Small intestine (tissue), 7 donors: ENCODE data around the gene IQSEC2. TPM values are rescaled to one million over a fixed set of nuclear protein-coding genes. Genes with fewer than 3 reads are reported as not detected.

ENCODE experiments used
- DNase-seq, 2 donors: peaks; one replicate each; pipeline versions ENCODE4 v3.0.0 to v3.0.0-alpha.2; 2013
- FAIRE-seq: peaks from 2 replicates; lab custom pipeline; 2012; peaks lifted over from hg19 to GRCh38; lab: Jason Lieb, UNC
- H3K27ac ChIP-seq, 3 donors: one replicate each; pipeline ENCODE4 v1.5.1; 2013; ENCODE audit warnings: low read length in 2 of 3, mild to moderate bottlenecking in 2 of 3, control low read depth in 1 of 3, inconsistent platforms in 1 of 3, low read depth in 1 of 3, moderate library complexity in 1 of 3
- H3K27me3 ChIP-seq, 3 donors: one replicate each; pipeline ENCODE4 v1.6.1; 2013; ENCODE audit warnings: low read length in 3 of 3, inconsistent platforms in 1 of 3; ENCODE audit not compliant: control insufficient read depth in 3 of 3, insufficient read depth in 3 of 3
- H3K36me3 ChIP-seq, 3 donors: one replicate each; pipeline ENCODE4 v1.6.1; 2013; ENCODE audit warnings: low read length in 3 of 3, inconsistent platforms in 1 of 3, low read depth in 1 of 3, mild to moderate bottlenecking in 1 of 3, moderate library complexity in 1 of 3; ENCODE audit not compliant: control insufficient read depth in 3 of 3, insufficient read depth in 2 of 3
- H3K4me1 ChIP-seq, 3 donors: one replicate each; pipeline ENCODE4 v1.6.1; 2013; ENCODE audit warnings: low read length in 2 of 3, inconsistent platforms in 1 of 3, low read depth in 1 of 3, mild to moderate bottlenecking in 1 of 3, moderate library complexity in 1 of 3; ENCODE audit not compliant: control insufficient read depth in 3 of 3, insufficient read depth in 2 of 3
- H3K4me3 ChIP-seq, 3 donors: one replicate each; pipeline ENCODE4 v1.5.1; 2013; ENCODE audit warnings: low read length in 3 of 3, control low read depth in 1 of 3, inconsistent platforms in 1 of 3, low read depth in 1 of 3, mild to moderate bottlenecking in 1 of 3, moderate library complexity in 1 of 3
- H3K9me3 ChIP-seq, 2 donors: one replicate each; pipeline ENCODE4 v1.6.1; 2013; ENCODE audit warnings: low read depth in 1 of 2, low read length in 1 of 2; ENCODE audit not compliant: control insufficient read depth in 2 of 2, insufficient read depth in 1 of 2
- WGBS, 3 donors: extraction: QIAGEN DNeasy Blood & Tissue Kit; methylation state at CpG; one replicate each; pipeline ENCODE4 v1.1.7; 2013; 5-methylcytosine and 5-hydroxymethylcytosine counted together
- polyA plus RNA-seq, 4 donors: library from polyadenylated mRNA; stranded (reverse) in 3 of 4; unstranded in 1 of 4; fragments of 200-250 nt in 3 of 4; fragments of 120-200 nt in 1 of 4; gene quantifications; one replicate each; pipeline versions ENCODE4 v1.2.1 to v1.2.3, GENCODE V29; 2013
- donor health status: healthy with polysubstance abuse.
- donor health status: control.
- donor health status: control.
- donor health status: Bipolar disorder and iron deficiency.
- donor health status: healthy.

Gene IQSEC2
- polyA plus RNA-seq, 4 donors = 14.9 to 44.5 (median 27.4) TPM

DNA sequence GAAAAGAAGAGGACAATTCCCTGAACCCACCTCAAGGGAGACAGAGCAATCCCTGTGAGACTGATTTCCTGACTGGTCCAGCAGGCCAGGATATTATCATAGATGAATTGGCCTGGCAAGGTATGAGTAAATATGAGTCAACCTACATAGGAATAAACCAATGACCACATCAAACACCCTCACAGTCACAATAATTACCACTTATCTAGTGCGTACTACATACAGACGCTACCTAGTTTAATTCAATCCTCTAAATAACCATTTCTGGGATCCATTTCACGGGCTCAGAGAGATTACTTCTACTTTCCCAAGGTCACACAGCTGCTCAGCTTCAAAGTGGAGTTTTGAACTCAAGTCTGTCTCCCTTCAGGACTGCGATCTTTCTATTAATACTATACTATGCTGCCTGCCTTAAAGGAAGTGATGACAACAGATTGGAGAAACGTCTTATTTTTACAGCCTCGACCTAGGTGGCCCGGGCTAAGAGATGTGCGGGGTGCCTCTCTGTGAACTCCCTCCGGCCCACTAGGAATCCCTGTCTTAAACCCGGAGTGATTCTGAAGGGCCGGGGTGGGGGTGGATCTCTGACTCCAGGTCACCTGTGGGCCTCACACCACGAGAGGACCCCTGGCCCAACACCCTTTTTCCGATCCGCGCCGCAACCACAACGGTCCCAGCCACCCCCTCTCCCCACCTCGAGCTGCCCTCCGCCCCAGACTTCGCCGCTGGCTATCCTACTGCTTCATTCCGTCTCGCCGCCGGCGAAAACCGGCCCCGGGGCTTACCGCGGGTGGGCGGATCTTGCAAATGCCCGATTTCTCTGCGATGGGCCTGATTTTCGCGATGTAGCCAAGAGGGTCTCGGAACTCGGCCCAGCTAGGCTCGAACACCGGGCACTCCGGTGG lies 57.2 kb downstream of the IQSEC2 start:
- H3K4me1 ChIP-seq = peaks cover 0 to 5% (median 2%) of the 10 kb centered on the region in 3 donors
- peak overlapping the region; percentile 69 to 94 (median 78) for H3K27ac ChIP-seq
- peak; percentile 8 to 38 for DNase-seq
- H3K4me3 ChIP-seq = peak overlapping the region; percentile 85 to 97 (median 96)
- H3K27me3 ChIP-seq = no peaks in the 10 kb centered on the region
- no peak for FAIRE-seq
- H3K36me3 ChIP-seq = peaks cover 2 to 9% (median 3%) of the 10 kb centered on the region in 3 donors
- 0 to 2% (median 1%) methylated on average over 39 to 40 of the region's 40 CpGs for WGBS, 3 donors
- H3K9me3 ChIP-seq = no peaks in the 10 kb centered on the region

DNA sequence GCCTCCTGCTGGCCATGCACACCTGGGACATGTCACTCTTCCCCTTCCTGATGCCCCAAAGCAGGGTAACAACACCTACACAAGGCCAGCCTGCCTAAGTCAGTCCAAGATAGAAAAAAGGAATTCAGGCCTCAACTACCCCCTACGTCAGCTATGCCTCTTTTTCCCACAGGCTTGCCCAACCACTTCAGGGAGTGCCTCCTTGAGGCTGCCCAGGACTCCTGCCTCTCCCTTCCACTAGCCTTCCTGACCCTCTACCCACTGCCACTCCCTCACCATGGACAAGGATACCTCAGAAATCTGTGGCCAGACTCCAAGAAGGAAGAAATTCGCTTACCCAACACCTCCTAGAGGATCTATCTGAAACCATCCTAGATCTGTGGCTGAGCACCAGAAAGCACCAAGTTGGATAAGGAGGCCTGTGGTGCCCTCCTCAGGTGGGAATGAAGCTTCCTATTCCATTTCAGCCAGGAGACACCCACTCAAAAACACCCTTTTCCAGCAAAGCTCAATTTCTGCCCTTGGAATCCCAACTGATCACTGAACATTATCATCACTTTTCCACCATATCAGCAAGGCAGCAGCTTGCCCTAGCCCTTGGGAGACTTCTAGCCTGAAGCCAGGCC lies 58.2 kb downstream of the IQSEC2 start:
- H3K4me1 ChIP-seq = peaks cover 0 to 5% (median 2%) of the 10 kb centered on the region in 3 donors
- H3K36me3 ChIP-seq = peaks cover 5 to 15% (median 6%) of the 10 kb centered on the region in 3 donors
- DNase-seq = no peak
- 42 to 61% (median 42%) methylated on average over 2 of the region's 2 CpGs for WGBS, 3 donors
- H3K4me3 ChIP-seq = peak overlapping the region in 2 of 3 donors; percentile 85 to 96
- H3K27ac ChIP-seq = no peak overlapping the region
- no peaks in the 10 kb centered on the region for H3K9me3 ChIP-seq
- H3K27me3 ChIP-seq = no peaks in the 10 kb centered on the region
- FAIRE-seq = no peak

Other genes starting within 250 kb of the IQSEC2 start
- 1 to 10 TPM in 2 of 4 donors, under 1 TPM in 1, not detected in 1; 0.27 to 3.5 (median 1.5) TPM for gene GPR173, start 232.8 kb downstream of the IQSEC2 start, polyA plus RNA-seq
- gene TSPYL2, start 199.2 kb downstream of the IQSEC2 start, polyA plus RNA-seq = 10 to 100 TPM in 2 of 4 donors, 1 to 10 TPM in 2; 6.7 to 20.7 (median 12.3) TPM
- 10 to 100 TPM in 1 of 4 donors, 1 to 10 TPM in 3; 1.4 to 12.5 (median 4.0) TPM for gene KANTR, start 187.4 kb downstream of the IQSEC2 start, polyA plus RNA-seq
- 10 to 100 TPM; 22.6 to 50.9 (median 26.4) TPM for gene KDM5C, start 56.4 kb downstream of the IQSEC2 start, polyA plus RNA-seq
- gene SMC1A, start 141.1 kb upstream of the IQSEC2 start, polyA plus RNA-seq = 10 to 100 TPM in 2 of 4 donors, 1 to 10 TPM in 2; 7.0 to 45.4 (median 12.5) TPM
- gene RIBC1, start 141.3 kb upstream of the IQSEC2 start, polyA plus RNA-seq = 1 to 10 TPM in 2 of 4 donors, under 1 TPM in 1, not detected in 1; 0.75 to 2.0 (median 1.5) TPM
- 100 to 1,000 TPM in 1 of 4 donors, 10 to 100 TPM in 3; 53.5 to 102 (median 78.7) TPM for gene HSD17B10, start 152.8 kb upstream of the IQSEC2 start, polyA plus RNA-seq